Cardiac septum (tissue), 1 donor: ENCODE results near the gene KTN1. TPM values are rescaled to one million over a fixed set of nuclear protein-coding genes. Genes with fewer than 3 reads are reported as not detected.

Experiments used
- DNase-seq: peaks from one replicate; pipeline ENCODE4 v3.0.0-alpha.2; 2020; ENCODE audit warnings: low spot score
- intact Hi-C: fragments of 100-400 bp; cut with DNase I; formaldehyde crosslinking; loops from one replicate; pipeline ENCODE4 v1.14.0; 2022
- long read RNA-seq: library from polyadenylated mRNA; unstranded; transcript quantifications from one replicate; pipeline ENCODE4 v2.0.0, GENCODE V29; 2021
- total RNA-seq: library from RNA; stranded (reverse); fragmentation: NEBNext Ultra II Directional; extraction: Animal tissue kit (Norgen Biotek cat#: 25700); gene quantifications from one replicate; pipeline ENCODE4 v1.2.1, GENCODE V29; 2021
- donor health status: DM: no; HTN: no; CAD: no.

KTN1 gene
- total RNA-seq: 247 TPM
- long read RNA-seq, full-length matches to known transcripts: 57 of 396 reads
- long read RNA-seq, partial matches to known transcripts: 176 of 396 reads
- long read RNA-seq, other reads (novel, unspliced or antisense): 163 of 396 reads

- intact Hi-C loops: loop anchor here (10.0 kb wide), 1 partner anchor 305 kb away; the partner anchor contains the start of gene FBXO34
Observed at GRCh38 chr14:55579724-55580469, at the start of gene KTN1. KTN1 (plus strand) TSS chr14:55580207; CDS start chr14:55612049, 31,842 bp downstream.

GRCh38 chr14:55530464-55530863 lies 49.5 kb upstream of the KTN1 start:
- no peak for DNase-seq
- intact Hi-C loops: no loop called here

More at GRCh38 chr14:55579724-55580469, at the start of gene KTN1:
- peak; percentile 93 for DNase-seq

GRCh38 chr14:55532645-55533344 lies 47.2 kb upstream of the KTN1 start:
- intact Hi-C loops: no loop called here
- no peak for DNase-seq

- intact Hi-C loops: no loop called here
- DNase-seq: no peak
Observed at GRCh38 chr14:55533960-55534359, 46.0 kb upstream of the KTN1 start.

- intact Hi-C loops: no loop called here
- no peak for DNase-seq
Observed at GRCh38 chr14:55535516-55536203, 44.3 kb upstream of the KTN1 start.

- intact Hi-C loops: no loop called here
- DNase-seq: no peak
Observed at GRCh38 chr14:55536204-55536708, 43.8 kb upstream of the KTN1 start.

- no peak for DNase-seq
- intact Hi-C loops: no loop called here
Observed at GRCh38 chr14:55537782-55538181, 42.2 kb upstream of the KTN1 start.

- intact Hi-C loops: no loop called here
- DNase-seq: no peak
Observed at GRCh38 chr14:55539975-55540374, 40.0 kb upstream of the KTN1 start.

GRCh38 chr14:55540847-55541773 lies 38.9 kb upstream of the KTN1 start:
- intact Hi-C loops: no loop called here
- DNase-seq: no peak

- DNase-seq: no peak
- intact Hi-C loops: no loop called here
Observed at GRCh38 chr14:55545779-55546178, 34.2 kb upstream of the KTN1 start.

- intact Hi-C loops: no loop called here
- DNase-seq: no peak
Observed at GRCh38 chr14:55546212-55546874, 33.7 kb upstream of the KTN1 start.

GRCh38 chr14:55547650-55548315 lies 32.2 kb upstream of the KTN1 start:
- intact Hi-C loops: no loop called here
- no peak for DNase-seq

- intact Hi-C loops: no loop called here
- DNase-seq: no peak
Observed at GRCh38 chr14:55553791-55554190, 26.2 kb upstream of the KTN1 start.

- DNase-seq: peak; percentile 81
Observed at GRCh38 chr14:55556929-55557623, 22.9 kb upstream of the KTN1 start.

GRCh38 chr14:55562135-55562534 lies 17.9 kb upstream of the KTN1 start:
- intact Hi-C loops: no loop called here

More at GRCh38 chr14:55556929-55557623, 22.9 kb upstream of the KTN1 start:
- intact Hi-C loops: no loop called here

GRCh38 chr14:55568618-55569017 lies 11.4 kb upstream of the KTN1 start:
- DNase-seq: no peak
- intact Hi-C loops: no loop called here

More at GRCh38 chr14:55562135-55562534, 17.9 kb upstream of the KTN1 start:
- DNase-seq: no peak
